ENCODE measurements around the gene SEMA4B. TPM values are rescaled to one million over a fixed set of nuclear protein-coding genes. Genes with fewer than 3 reads are reported as not detected.
A peak's percentile ranks its signal among the peaks of the same experiment; 100 is the strongest.

SEMA4B gene
- total and polyA plus RNA-seq, 9 of the 15 experiments (the other 6 are each of a cell fraction or from before 2014, with no cell fraction given), result 1.3 to 33.6 (median 11.0) TPM

DNA sequence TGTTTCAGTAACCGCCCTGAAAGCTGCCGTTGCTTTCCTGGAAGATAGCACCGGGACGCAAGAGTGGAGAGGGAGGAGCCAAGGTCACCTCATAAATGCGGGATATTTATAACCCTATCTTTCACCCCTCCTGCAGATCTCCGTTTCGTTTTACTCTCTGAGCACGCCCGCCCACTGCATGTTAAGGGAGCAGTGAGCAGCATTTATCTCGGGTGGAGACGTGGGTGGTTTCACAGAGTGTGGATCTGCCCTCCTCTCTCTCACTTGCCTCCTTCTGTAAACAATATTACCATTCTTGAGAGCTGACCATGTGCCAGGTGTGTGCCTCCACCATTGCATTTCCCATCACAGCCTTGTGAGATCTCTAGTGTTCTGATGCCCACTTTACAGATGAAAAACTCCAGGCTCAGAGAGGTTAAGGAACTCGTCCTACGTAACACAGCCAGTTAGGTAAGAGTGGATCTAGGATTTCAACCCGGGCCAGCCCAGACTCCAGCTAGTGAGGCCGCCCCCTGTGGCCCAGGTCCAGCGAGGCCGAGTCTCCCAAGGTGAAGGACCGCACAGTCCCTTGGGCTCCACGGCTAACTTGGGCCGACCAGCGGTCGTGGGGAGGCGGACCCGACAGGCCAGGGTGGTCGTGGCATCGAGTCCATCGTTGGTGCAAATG, 16.9 kb upstream of the SEMA4B start (continued):
- TF ChIP-seq SRSF3 (IDR thresholded peaks at IDR 0.05; ENCODE audit: insufficient read depth, low read length) (no peak), ZNF282 (CRISPR knock-in tag; IDR thresholded peaks at IDR 0.05) (no peak), ERF (CRISPR knock-in tag; IDR thresholded peaks at IDR 0.05) (no peak), ZNF699 (CRISPR knock-in tag; IDR thresholded peaks at IDR 0.05; ENCODE audit: insufficient replicate concordance) (no peak), SUPT5H (IDR thresholded peaks at IDR 0.05) (peak; percentile 75), ILF3 (IDR thresholded peaks at IDR 0.05; ENCODE audit: borderline replicate concordance) (no peak), TEAD2 (tag; IDR thresholded peaks at IDR 0.05) (no peak), RCOR1 (IDR thresholded peaks at IDR 0.05; ENCODE audit: borderline replicate concordance in 1 of 2, low read depth in 2 of 2, low read length in 2 of 2) (peak; percentile 57 to 80), RBBP5 (IDR thresholded peaks at IDR 0.05; ENCODE audit: borderline replicate concordance, insufficient read depth, low read length, poor library complexity, severe bottlenecking) (peak; percentile 61), RBM22 (IDR thresholded peaks at IDR 0.05; ENCODE audit: low read depth, low read length, poor library complexity, severe bottlenecking) (no peak), SOX6 (IDR thresholded peaks at IDR 0.05) (no peak; the same call in none of the 2 replicates), KDM2B (CRISPR knock-in tag; IDR thresholded peaks at IDR 0.05) (no peak), KAT2B (IDR thresholded peaks at IDR 0.05; ENCODE audit: low read depth, low read length) (no peak), RBM14 (IDR thresholded peaks at IDR 0.05; ENCODE audit: borderline replicate concordance, insufficient read depth, low read depth, low read length) (no peak), CHD4 (IDR thresholded peaks at IDR 0.05; ENCODE audit: insufficient read depth, insufficient replicate concordance, low read depth, low read length, poor library complexity, severe bottlenecking) (peak; percentile 98), ZNF232 (CRISPR knock-in tag; IDR thresholded peaks at IDR 0.05) (no peak), PML (IDR thresholded peaks at IDR 0.05; ENCODE audit: low read length) (no peak; the same call in 1 of the 2 replicates), RBM25 (IDR thresholded peaks at IDR 0.05; ENCODE audit: low read depth, low read length, severe bottlenecking) (peak; percentile 98), NFXL1 (CRISPR knock-in tag; IDR thresholded peaks at IDR 0.05) (no peak), ZNF12 (CRISPR knock-in tag; IDR thresholded peaks at IDR 0.05) (no peak), THRAP3 (IDR thresholded peaks at IDR 0.05; ENCODE audit: borderline replicate concordance) (peak; percentile 88), FOSL1 (tag; conservative IDR thresholded peaks at IDR 0.05) (no peak; the same call in 1 of the 2 replicates)
- TF ChIP-seq, protein P1, sequence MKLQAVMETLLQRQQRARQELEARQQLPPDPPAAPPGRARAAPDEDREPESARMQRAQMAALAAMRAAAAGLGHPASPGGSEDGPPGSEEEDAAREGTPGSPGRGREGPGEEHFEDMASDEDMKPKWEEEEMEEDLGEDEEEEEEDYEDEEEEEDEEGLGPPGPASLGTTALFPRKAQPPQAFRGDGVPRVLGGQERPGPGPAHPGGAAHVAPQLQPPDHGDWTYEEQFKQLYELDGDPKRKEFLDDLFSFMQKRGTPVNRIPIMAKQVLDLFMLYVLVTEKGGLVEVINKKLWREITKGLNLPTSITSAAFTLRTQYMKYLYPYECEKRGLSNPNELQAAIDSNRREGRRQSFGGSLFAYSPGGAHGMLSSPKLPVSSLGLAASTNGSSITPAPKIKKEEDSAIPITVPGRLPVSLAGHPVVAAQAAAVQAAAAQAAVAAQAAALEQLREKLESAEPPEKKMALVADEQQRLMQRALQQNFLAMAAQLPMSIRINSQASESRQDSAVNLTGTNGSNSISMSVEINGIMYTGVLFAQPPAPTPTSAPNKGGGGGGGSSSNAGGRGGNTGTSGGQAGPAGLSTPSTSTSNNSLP (IDR thresholded peaks at IDR 0.05; ENCODE audit: borderline replicate concordance, low read depth, low read length), result no peak
- TF ChIP-seq, protein P2, sequence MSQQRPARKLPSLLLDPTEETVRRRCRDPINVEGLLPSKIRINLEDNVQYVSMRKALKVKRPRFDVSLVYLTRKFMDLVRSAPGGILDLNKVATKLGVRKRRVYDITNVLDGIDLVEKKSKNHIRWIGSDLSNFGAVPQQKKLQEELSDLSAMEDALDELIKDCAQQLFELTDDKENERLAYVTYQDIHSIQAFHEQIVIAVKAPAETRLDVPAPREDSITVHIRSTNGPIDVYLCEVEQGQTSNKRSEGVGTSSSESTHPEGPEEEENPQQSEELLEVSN (IDR thresholded peaks at IDR 0.05; ENCODE audit: borderline replicate concordance in 1 of 2, extremely low read depth in 1 of 2, insufficient read depth in 1 of 2, insufficient read length in 1 of 2, low read depth in 1 of 2, low read length in 1 of 2, poor library complexity in 1 of 2, severe bottlenecking in 1 of 2), result no peak
